Natural killer cell (primary cell): ENCODE data around the gene DSP. TPM values are rescaled to one million over a fixed set of nuclear protein-coding genes. Genes with fewer than 3 reads are reported as not detected.

Source experiments
- ATAC-seq, 3 donors: fragments of 150-1000 bp in 2 of 3; fragments of 200-7000 bp in 1 of 3; cut with Tn5 transposase; 1 replicate in 1 of 3; 2 replicates in 2 of 3; pipeline ENCODE4 v1.10.0; 2021; ENCODE audit warnings: mild to moderate bottlenecking in 2 of 3, moderate library complexity in 2 of 3
- DNase-seq, 2 donors: peaks; one replicate each; pipeline versions ENCODE4 v3.0.0 to v3.0.0-alpha.2; 2013 to 2021; ENCODE audit warnings: mixed read lengths in 1 of 2
- H3K27ac ChIP-seq: one replicate; pipeline ENCODE4 v1.5.1; 2013; ENCODE audit warnings: mild to moderate bottlenecking, low read length
- H3K27me3 ChIP-seq: one replicate; pipeline ENCODE4 v1.6.1; 2013; ENCODE audit warnings: low read length; ENCODE audit not compliant: control insufficient read depth, insufficient read depth
- H3K36me3 ChIP-seq: one replicate; pipeline ENCODE4 v1.6.1; 2013; ENCODE audit warnings: low read length; ENCODE audit not compliant: control insufficient read depth, insufficient read depth
- H3K4me1 ChIP-seq: one replicate; pipeline ENCODE4 v1.6.1; 2013; ENCODE audit warnings: low read length; ENCODE audit not compliant: control insufficient read depth, insufficient read depth
- H3K4me3 ChIP-seq: one replicate; pipeline ENCODE4 v1.5.1; 2013; ENCODE audit warnings: low read length
- H3K9me3 ChIP-seq: one replicate; pipeline ENCODE4 v1.6.1; 2013; ENCODE audit warnings: low read length; ENCODE audit not compliant: control insufficient read depth, insufficient read depth
- H3K27ac Mint-ChIP-seq, 2 donors: one replicate each; pipeline ENCODE4 v1.8.0; 2022; ENCODE audit warnings: mild to moderate bottlenecking in 2 of 2, mixed read lengths in 2 of 2, moderate library complexity in 1 of 2
- H3K27me3 Mint-ChIP-seq, 2 donors: one replicate each; pipeline ENCODE4 v1.8.0; 2022; ENCODE audit warnings: low read depth in 2 of 2, mixed read lengths in 2 of 2
- H3K36me3 Mint-ChIP-seq: one replicate; pipeline ENCODE4 v1.8.0; 2022; ENCODE audit warnings: mixed read lengths
- H3K4me1 Mint-ChIP-seq, 2 donors: one replicate each; pipeline ENCODE4 v1.8.0; 2022; ENCODE audit warnings: mixed read lengths in 2 of 2
- H3K4me3 Mint-ChIP-seq: one replicate; pipeline ENCODE4 v1.8.0; 2022; ENCODE audit warnings: mild to moderate bottlenecking, moderate library complexity, mixed read lengths
- H3K9me3 Mint-ChIP-seq, 2 donors: one replicate each; pipeline ENCODE4 v1.8.0; 2022; ENCODE audit warnings: mixed read lengths in 2 of 2
- WGBS: methylation state at CpG from one replicate; pipeline ENCODE4 v1.1.7; 2013; ENCODE audit warnings: missing lambda C conversion rate; ENCODE audit not compliant: insufficient coverage; 5-methylcytosine and 5-hydroxymethylcytosine counted together
- intact Hi-C: fragments of 100-400 bp; cut with micrococcal nuclease; formaldehyde crosslinking; loops from one replicate; pipeline ENCODE4 v1.14.2; 2022
- total RNA-seq, 4 donors: library from RNA; stranded (reverse); fragments of 120-200 nt in 1 of 4; gene quantifications; one replicate each; pipeline versions ENCODE4 v1.2.3 to v1.2.4, GENCODE V29; 2013 to 2022
- TF ChIP-seq, protein P1 (sequence below): fragments of 200-600 bp; IDR thresholded peaks from one replicate; pipeline ENCODE4 v1.8.0; 2022; ENCODE audit warnings: antibody characterized with exemption

Gene DSP
- total RNA-seq, 3 donors from 2014 or later (not counting 1 experiment from before 2014, with no cell fraction given): 0.05 to 0.26 TPM; not detected in 1

DNA sequence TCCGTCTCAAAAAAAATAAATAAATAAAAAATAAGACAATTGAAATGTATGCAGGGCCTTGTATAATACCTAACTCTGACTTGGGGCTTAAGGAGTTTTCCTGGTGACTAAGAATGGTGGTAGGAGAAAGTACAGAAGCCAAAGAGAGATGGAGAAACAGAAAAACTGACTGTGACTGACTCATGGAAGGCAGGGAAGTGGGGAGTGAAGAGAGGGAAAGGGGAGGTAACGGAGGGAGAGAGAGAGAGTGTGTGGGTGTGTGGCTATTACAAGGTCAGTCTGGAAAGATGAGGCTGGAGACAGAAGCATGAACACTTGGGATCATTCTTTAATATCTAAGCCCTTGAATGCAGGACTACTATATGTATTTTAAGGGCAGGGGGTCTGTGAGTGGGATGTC, 87.0 kb downstream of the DSP start:
- TF ChIP-seq, protein P1, sequence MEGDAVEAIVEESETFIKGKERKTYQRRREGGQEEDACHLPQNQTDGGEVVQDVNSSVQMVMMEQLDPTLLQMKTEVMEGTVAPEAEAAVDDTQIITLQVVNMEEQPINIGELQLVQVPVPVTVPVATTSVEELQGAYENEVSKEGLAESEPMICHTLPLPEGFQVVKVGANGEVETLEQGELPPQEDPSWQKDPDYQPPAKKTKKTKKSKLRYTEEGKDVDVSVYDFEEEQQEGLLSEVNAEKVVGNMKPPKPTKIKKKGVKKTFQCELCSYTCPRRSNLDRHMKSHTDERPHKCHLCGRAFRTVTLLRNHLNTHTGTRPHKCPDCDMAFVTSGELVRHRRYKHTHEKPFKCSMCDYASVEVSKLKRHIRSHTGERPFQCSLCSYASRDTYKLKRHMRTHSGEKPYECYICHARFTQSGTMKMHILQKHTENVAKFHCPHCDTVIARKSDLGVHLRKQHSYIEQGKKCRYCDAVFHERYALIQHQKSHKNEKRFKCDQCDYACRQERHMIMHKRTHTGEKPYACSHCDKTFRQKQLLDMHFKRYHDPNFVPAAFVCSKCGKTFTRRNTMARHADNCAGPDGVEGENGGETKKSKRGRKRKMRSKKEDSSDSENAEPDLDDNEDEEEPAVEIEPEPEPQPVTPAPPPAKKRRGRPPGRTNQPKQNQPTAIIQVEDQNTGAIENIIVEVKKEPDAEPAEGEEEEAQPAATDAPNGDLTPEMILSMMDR: no peak
- H3K9me3 ChIP-seq: no peaks in the 10 kb centered on the region
- no peaks in the 10 kb centered on the region for H3K36me3 ChIP-seq
- Mint-ChIP-seq H3K4me3 (no peak overlapping the region), H3K27ac (no peak overlapping the region), H3K4me1 (no peaks in the 10 kb centered on the region), H3K9me3 (no peaks in the 10 kb centered on the region), H3K27me3 (peaks cover 3 to 6% of the 10 kb centered on the region in 2 donors), H3K36me3 (no peaks in the 10 kb centered on the region)
- no peaks in the 10 kb centered on the region for H3K27me3 ChIP-seq
- WGBS: 72% methylated on average over 1 of the region's 2 CpGs
- H3K27ac ChIP-seq: no peak overlapping the region
- no peak for DNase-seq
- ATAC-seq: no peak
- H3K4me3 ChIP-seq: no peak overlapping the region
- intact Hi-C loops: no loop called here
- no peaks in the 10 kb centered on the region for H3K4me1 ChIP-seq

DNA sequence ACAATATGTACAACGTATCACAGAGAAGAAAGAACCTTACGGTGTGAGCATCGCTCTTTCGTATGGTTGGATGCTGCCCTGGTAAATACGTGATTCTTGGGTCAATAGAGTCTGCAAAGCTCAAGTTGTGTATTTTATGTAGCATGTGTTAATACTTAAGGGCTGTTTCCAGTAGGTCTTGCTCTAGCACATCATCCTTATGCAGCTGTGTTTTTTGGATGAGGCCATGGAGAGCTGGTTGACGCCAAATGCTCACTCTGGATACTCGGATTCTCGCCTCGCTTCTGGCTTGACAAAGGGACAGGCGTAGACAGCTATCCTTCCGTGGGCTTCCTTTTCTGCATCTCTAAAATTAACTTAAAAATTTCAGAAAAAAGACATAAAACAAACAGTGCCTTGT, 87.4 kb downstream of the DSP start:
- H3K9me3 Mint-ChIP-seq: no peaks in the 10 kb centered on the region
- 96% methylated on average over 11 of the region's 11 CpGs for WGBS

DNA sequence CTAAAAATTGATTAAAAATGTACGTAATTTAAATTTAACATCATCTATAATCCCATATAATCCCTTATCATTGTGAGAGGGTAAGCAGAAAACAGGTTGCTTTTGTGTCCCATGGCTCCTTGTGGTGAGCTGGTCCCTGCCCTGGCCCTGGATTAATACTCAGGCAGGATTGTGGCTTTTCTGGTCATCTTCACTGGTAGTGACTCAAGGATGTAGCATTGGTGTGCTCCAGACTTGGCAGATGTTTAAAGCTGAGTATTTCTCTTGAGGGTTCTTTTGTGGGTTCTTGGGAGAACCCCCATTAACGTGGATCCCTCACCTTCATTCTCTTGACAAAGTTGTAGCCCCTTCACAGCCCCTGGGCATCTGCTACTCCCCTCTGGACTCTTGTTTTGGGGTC, 87.8 kb downstream of the DSP start:
- WGBS: 0% methylated on average over 1 of the region's 2 CpGs
- Mint-ChIP-seq H3K4me1 (no peaks in the 10 kb centered on the region), H3K9me3 (no peaks in the 10 kb centered on the region), H3K27me3 (peaks cover 3 to 7% of the 10 kb centered on the region in 2 donors), H3K4me3 (no peak overlapping the region), H3K36me3 (no peaks in the 10 kb centered on the region), H3K27ac (no peak overlapping the region)
- H3K4me3 ChIP-seq: no peak overlapping the region
- H3K4me1 ChIP-seq: no peaks in the 10 kb centered on the region
- H3K27me3 ChIP-seq: no peaks in the 10 kb centered on the region
- ATAC-seq (no peak), DNase-seq (no peak)
- intact Hi-C loops: no loop called here
- TF ChIP-seq, protein P1: no peak
- H3K9me3 ChIP-seq: no peaks in the 10 kb centered on the region
- no peak overlapping the region for H3K27ac ChIP-seq
- H3K36me3 ChIP-seq: no peaks in the 10 kb centered on the region

More for the DNA sequence above, 87.4 kb downstream of the DSP start:
- Mint-ChIP-seq H3K36me3 (no peaks in the 10 kb centered on the region), H3K27ac (no peak overlapping the region), H3K27me3 (peaks cover 5 to 7% of the 10 kb centered on the region in 2 donors), H3K4me3 (no peak overlapping the region), H3K4me1 (no peaks in the 10 kb centered on the region)
- Histone ChIP-seq H3K4me3 (no peak overlapping the region), H3K36me3 (no peaks in the 10 kb centered on the region), H3K4me1 (no peaks in the 10 kb centered on the region), H3K27me3 (no peaks in the 10 kb centered on the region), H3K9me3 (no peaks in the 10 kb centered on the region), H3K27ac (no peak overlapping the region)
- ATAC-seq (no peak), DNase-seq (no peak)
- TF ChIP-seq, protein P1: no peak
- intact Hi-C loops: no loop called here

DNA sequence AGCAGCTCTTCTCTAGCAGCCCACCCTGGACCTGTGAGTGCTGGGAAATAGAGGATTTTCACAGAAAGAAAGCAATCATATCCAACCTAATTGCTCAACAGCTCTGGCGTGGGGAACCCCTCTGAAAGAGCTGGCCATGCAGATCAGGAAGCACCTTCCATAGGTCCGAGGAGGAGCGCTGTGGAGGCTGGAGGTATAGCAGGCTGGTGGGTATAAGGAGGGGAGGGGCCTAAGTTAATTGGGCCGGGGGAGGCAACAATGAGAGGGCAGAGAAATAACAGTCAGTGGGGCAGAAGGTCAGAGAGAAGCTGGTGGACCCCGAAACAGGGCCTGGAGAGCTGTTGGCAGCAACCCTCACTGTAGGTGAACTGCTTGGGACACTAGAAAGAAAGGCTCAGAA, 89.3 kb downstream of the DSP start:
- 84% methylated on average over 5 of the region's 5 CpGs for WGBS
- DNase-seq: no peak
- no peak overlapping the region for H3K27ac Mint-ChIP-seq
- Histone ChIP-seq H3K27me3 (no peaks in the 10 kb centered on the region), H3K4me3 (no peak overlapping the region), H3K27ac (no peak overlapping the region), H3K9me3 (no peaks in the 10 kb centered on the region), H3K4me1 (no peaks in the 10 kb centered on the region), H3K36me3 (no peaks in the 10 kb centered on the region)
- H3K4me3 Mint-ChIP-seq: no peak overlapping the region
- H3K4me1 Mint-ChIP-seq: no peaks in the 10 kb centered on the region
- no peak for ATAC-seq
- intact Hi-C loops: no loop called here
- H3K9me3 Mint-ChIP-seq: no peaks in the 10 kb centered on the region
- peaks cover 2 to 7% of the 10 kb centered on the region in 2 donors for H3K27me3 Mint-ChIP-seq
- no peaks in the 10 kb centered on the region for H3K36me3 Mint-ChIP-seq
- TF ChIP-seq, protein P1: no peak
